GM18867 (cell line): Measurements from ENCODE around the gene UCKL1.
A peak's percentile ranks its signal among the peaks of the same experiment; 100 is the strongest.
"Not testable (repeated sequence)": the region's sequence is repeated elsewhere in the genome, so short reads cannot be mapped to it uniquely, and the experiment has no call there.

Experiments
- ATAC-seq: cut with Tn5 transposase; IDR thresholded peaks from one replicate; pipeline ENCODE4 v1.9.1; 2021; ENCODE audit warnings: mild to moderate bottlenecking, moderate library complexity; ENCODE audit not compliant: unreplicated experiment

The UCKL1 gene

DNA sequence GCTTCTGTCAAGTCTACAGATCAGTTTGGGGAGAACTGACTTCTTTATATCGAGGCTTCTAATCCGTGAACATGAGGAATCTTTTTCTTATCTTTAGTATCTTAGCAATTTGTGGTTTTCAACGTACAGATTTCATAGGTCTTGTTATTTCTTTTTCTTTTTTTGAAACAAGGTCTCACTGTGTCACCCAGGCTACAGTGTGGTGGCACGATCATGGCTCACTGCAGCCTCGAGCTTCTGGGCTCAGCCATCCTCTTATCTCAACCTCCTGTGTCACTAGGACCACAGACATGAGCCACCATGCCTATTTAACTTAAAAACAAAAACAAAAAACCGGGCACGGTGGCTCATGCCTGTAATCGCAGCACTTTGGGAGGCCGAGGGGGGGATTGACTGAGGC, 32.0 kb downstream of the UCKL1 start:
- ATAC-seq = no peak

DNA sequence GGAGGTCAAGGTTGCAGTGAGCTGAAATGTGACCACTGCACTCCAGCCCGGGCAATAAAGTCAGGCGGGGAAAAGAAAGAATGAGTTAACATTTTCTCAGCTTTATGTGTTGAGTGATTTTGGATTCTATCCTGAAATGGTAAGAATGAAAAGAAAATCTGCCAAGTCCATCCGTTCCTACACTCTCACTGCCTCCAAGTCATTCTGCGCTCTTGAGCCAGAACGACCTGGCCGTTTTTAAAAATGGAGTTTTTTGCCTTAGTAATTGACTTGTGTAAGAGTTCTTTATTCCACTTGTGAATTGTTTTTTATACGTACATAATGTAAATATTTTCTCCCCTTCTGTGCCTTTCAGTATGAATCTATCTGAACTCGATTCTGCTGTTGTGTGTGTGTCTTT, 32.6 kb downstream of the UCKL1 start:
- ATAC-seq = no peak

DNA sequence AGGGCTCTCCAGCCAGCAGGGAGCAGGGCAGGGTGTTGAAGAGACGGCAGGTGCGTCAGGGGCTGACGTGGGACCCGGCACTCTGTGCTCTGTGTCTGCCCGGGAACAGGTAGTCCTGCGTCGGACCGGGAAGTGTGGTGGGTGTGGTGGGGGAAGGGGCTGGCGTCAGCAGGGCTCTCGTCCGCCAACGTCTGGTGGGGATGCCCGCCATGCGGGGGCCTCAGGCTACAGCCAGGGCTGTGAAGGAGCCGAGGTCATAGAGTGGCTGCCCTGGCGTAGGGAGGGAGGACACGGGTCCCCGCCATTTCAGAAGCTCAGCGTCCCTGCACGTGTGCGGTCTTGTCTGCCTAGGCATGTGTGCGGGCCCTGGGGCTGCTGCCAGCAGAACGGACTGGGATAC, 36.0 kb downstream of the UCKL1 start:
- no peak for ATAC-seq

DNA sequence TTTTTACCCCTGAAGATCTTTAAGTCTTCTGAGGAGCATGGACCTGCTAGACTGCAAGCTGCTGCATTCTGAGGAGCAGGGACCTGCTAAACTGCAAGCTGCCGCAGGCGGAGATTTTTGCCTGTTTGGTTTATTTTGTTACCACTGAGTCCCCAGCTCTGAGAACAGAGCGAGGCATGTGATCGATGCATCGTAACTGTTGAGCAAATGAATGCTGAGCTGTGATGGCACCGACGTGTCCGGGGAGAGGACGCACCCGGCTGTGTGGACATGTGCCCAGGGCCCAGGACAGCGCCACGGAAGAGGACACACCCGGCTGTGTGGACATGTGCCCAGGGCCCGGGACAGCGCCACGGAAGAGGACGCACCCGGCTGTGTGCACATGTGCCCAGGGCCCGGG, 37.1 kb downstream of the UCKL1 start:
- ATAC-seq = no peak

DNA sequence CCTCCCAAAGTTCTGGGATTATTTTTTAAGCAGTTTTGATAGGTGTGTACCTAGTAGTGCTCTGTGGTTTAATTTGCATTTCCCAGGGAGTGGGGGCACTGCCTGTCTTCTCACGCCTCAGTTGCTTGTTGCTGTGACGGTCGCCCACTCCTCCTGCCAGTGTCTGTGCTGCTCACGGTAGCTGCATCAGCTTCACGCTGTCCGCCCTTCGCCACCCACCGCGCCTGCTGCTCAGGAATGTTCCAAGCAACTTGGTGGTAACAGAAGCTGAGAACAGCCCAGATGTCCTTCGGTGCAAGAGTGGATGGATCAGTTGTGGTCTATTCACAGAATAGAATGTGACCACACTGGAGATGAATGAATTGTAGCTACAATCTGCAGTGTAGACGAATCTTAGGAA, 38.4 kb downstream of the UCKL1 start:
- ATAC-seq = no peak

DNA sequence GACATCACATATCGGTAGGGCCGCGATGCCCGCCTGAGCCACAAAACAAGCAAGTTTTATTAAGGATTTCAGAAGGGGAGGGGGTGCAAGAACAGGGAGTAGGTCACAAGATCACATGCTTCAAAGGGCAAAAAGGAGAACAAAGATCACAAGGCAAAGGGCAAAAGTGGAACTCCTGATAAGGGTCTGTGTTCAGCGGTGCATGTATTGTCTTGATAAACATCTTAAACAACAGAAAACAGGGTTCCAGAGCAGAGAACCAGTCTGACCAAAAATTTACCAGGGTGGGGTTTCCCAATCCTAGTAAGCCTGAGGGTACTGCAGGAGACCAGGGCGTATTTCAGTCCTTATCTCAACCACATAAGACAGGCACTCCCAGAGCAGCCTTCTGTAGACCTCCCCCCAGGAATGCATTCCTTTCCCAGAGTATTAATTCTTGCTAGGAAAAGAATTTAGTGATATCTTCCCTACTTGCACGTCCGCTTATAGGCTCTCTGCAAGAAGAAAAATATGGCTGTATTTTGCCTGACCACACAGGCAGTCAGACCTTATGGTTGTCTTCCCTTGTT, 39.8 kb downstream of the UCKL1 start:
- ATAC-seq = not testable (repeated sequence)

DNA sequence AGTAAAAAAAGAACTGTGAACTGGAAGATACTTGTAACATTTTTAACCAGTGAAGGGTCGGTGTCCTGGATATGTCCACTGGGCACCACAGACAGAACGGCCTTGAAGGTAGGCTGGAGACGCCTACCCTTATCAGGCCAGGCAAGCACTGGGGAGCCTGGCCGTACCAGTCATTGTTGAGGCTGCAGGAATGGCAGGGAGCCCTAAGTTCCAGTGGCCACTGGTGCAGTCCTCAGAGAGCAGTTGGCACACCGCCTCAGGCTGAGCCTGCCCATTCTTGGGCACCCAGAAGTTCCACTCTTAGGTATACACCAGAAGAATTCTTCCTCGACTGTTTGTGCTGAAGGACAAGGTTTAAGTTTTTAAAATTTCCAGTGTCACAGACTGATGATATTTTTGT, 40.7 kb downstream of the UCKL1 start:
- ATAC-seq = no peak

DNA sequence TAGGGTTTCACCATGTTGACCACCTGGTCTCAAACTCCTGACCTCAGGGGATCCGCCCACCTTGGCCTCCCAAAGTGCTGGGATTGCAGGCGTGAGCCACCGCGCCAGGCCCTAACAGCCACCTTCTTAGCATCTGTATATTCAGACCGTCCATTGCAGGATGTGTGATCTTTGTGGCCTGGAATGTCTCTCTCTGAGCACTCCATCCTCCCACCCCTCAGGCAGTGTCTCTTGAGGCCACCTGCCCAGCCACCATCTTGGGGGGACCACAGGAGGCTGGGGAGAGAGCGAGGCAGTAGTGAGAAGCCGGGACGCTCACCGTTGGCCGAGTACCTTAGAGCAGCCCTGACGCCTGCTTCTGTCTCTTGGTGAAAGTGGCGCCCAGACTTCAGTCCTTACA, 42.4 kb downstream of the UCKL1 start:
- no peak for ATAC-seq

DNA sequence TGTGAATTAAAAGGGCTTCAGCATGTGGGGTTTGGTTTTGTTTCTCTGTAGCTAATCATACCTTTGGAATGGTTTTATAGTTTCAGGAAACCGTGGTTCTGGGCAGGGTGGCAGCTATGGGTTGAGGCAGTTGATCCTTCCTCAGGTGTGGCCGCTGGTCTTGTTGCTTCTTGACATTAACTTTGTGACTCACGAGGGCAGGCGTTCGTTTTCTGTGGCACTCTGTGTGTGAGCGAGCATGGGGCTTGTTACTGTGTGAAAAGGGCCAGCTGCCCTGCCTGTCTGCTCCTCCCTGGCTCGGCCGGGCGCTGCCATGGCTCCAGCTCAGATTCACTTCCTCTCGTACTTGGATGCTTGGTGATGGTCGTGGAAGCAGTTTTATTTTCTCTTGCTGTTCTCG, 45.0 kb downstream of the UCKL1 start:
- no peak for ATAC-seq

DNA sequence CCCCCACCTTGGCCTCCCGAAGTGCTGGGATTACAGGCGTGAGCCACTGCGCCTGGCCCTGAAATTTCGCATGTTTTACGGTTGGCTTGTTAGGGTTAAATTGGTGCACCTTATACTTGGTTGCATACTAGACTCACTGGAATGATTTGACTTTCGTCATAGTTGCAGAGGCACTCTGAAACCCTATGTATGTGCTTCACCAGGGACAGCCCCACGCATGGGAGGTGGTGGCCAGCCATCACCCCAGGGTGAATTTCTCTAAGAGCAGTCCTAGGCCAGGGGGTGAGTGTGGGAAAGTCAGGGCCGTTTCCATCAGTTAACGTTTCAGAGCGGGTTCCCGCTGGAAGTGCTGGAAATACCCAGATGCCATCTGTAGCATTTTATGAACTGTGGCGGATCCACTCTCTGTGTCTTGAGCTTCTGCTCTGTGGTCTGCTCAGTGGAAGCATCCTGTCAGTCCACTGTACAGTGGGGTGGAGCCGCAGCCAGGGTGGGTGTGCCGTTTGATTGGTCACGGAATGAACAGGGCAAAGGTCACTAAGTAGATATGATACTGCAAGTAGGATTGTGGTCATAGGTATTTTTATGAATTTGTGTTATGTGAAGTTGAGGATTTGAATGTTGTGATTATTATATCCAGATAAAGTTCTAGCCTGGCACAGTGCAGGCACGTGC, 48.1 kb downstream of the UCKL1 start:
- no peak for ATAC-seq

DNA sequence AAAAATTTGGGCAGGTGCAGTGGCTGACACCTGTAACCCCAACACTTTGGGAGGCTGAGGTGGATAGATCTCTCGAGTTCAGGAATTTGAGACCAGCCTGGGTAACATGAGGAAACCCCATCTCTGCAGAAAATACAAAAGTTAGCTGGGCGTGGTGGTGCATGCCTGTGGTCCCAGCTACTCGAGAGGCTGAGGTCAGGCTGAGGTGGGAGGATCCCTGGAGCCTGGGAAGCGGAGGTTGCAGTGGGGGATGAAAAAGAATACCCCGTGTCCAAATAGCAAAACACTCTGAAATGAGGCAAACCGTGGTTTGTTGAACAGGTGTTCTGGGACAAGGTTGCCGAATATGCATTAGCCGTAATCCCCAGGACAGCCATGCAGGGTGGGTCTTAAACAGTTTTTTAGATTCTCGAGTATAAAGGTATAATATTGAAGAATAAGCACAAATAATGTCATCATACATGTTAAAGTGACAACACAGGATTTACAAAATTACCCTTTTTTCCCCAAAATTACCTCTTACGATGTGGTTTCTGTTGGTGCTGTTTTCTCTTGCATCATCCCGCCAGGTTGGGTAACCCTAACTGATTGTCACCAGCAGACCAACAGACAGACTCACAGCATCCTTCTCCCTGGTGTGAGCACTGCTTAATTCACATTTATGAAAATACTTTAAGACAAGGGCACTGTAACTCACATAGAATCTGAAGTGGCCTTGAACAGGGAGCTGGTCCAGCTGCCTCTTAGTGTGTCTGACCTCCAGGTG, 52.2 kb downstream of the UCKL1 start:
- ATAC-seq = no peak

DNA sequence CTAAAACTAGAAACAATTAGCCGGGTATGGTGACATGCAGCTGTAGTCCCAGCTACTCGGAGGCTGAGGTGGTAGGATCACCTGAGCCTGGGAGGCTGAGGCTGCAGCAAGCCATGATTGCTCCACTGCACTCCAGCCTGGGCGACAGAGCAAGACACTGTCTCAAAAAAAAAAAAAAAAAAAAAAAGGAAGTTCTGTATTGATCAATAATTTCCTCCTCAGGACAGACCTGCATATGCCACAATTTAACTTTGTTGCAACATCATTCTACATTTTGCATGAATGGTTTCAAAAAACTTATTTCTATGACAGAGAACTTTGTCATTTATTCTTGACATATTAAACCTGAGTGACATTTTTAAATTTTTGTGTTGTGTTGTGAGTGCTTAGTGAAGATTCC, 55.8 kb downstream of the UCKL1 start:
- no peak for ATAC-seq

DNA sequence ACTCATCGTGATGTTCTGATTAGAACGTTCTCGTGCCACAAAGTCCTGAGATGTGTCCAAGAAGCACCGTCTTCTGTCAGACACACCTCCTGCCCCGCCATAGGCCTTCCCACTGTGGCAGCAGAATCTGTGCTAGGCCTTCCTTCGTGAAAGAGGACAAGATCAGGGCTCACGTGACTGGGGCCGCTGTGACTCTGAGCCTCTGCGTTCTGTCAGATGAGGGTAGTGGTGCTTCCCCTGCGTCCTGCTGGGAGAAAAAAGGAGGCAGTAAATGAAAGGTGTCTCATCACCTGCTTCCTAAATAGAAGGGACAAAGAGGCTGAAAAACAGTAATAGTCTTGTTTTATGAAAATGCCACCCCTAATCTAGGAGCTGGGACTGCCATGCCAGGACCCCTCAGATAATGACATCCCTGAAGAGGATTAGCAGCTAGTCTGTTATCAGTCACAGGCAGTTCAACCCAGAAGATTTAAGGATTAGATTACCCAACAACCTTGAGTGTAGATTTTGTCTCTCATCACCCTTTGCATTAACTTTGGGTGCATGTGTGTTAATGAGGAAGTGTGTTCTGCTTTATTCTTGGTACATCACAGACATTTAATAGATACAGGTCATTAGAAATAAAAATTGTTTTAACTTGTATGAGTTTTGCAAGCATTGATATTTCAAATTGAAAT, 57.2 kb downstream of the UCKL1 start:
- no peak for ATAC-seq

DNA sequence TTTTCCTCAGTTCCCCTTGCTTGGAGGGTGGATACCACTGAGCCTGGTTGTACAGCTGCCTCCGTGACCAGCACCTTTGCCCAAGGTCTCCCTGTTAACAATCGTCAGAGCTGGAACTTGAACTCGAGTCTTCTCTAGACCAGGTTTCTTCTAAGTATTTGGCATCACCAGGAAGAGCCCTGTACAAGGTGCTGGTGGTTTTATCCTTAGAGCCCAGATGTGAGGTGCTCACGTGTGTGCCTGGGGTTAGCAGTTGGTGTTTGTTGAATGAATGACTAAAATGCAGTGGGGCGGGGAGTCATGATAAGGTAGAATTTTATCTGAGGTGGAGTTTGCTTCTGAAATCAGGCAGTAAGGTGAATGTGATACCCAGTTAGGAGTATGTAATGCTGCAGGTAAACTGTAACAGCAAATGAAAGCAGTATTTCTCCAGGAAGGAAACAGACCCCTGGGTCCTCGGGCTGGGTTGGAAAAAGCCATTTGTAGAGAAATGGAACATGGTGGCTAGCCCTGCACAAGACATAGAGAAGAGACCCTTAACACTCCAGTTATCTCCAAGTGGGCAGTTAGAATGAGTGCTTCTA, 58.1 kb downstream of the UCKL1 start:
- ATAC-seq = no peak

DNA sequence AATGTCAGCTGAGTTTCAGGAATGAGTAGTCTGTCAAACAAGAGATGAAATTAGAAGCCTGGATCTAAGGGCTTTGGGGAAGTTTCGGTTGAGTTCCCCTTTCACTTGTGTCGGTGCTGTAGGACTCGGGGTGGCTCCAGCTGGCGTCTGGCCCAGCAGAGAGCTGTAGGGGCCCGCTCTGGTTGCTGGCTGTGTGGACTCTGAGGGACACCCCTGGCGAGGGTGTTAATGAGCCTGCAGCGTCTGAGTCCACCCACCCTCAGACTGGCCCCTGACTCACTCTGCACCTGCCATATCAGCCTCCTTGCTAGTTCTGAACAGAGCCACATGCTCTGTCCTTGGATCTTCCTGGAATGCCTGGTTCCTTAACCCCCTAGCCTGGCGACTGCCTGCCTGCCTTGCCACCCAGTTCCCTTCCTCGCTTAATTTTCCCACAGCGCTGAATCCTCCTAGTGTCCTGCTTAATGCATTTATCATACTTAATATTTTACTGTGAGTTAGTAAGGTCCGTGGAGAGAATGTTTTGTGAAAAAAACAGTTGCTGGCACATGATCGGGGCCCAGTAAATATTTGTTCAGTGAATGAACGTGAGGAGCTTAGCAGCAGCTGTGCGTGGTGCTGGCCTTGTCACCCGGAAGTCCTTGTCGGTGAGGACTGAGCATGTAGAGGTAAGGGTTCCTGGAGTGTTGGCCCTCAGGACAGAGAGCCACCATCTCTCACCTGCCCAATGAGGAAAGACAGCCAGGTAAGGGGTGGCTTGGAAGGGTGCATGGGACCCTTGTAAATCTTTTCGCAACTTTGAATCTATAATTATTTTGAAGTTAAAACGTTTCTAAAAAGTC, 59.7 kb downstream of the UCKL1 start:
- ATAC-seq = no peak

DNA sequence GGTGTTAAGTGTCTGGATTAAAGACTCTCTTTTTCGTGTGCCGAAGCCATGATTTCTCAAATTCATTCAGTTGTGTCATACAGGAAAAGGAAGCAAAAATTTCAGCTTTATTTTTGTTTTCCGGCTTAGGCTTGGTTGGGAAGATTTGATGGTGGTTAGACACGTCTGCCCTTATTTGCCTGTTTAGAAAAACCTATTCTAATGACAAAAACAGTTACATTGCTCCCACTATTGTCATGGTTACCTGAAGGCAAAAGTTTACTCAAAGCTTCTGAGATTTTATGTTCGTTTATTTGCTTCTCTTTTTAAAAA, 60.3 kb downstream of the UCKL1 start:
- ATAC-seq = no peak

DNA sequence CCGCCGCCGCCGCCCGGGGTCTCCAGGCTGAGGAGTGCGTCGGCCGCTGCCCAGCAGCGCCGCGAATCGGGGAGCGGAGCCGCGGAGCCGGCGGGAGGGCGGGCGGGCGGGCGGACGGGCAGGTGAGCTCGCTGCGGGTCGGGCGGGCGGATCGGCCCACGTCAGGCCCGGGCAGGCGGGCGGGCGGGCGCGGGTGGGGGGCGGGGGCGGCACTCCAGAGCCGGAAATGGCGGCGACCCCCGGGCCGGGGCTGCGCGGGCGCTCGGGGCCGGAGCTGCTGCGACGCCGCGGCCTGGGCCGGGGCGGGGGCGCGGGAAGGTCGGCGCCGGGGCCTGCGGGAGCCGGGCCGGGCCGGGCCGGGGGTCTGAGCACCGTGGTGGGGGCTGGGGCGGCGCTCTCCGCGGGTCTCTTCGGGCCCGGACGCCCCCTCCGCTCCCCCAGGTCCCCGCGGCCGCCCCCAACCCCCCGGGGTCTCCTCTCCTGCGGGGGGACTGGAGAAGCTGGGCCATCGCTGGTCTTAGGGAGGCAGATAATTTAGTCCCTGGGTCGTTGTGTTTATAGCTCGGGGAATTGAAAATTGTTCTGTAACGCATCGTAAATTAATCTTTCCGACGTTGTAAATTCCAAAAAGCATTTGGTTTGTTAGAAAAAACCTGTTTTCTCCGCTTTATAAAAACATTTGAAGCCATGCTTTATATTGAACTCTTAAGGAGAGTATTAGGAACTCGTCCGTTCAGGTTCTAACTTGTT, 60.8 kb downstream of the UCKL1 start:
- peak; percentile 8 for ATAC-seq

DNA sequence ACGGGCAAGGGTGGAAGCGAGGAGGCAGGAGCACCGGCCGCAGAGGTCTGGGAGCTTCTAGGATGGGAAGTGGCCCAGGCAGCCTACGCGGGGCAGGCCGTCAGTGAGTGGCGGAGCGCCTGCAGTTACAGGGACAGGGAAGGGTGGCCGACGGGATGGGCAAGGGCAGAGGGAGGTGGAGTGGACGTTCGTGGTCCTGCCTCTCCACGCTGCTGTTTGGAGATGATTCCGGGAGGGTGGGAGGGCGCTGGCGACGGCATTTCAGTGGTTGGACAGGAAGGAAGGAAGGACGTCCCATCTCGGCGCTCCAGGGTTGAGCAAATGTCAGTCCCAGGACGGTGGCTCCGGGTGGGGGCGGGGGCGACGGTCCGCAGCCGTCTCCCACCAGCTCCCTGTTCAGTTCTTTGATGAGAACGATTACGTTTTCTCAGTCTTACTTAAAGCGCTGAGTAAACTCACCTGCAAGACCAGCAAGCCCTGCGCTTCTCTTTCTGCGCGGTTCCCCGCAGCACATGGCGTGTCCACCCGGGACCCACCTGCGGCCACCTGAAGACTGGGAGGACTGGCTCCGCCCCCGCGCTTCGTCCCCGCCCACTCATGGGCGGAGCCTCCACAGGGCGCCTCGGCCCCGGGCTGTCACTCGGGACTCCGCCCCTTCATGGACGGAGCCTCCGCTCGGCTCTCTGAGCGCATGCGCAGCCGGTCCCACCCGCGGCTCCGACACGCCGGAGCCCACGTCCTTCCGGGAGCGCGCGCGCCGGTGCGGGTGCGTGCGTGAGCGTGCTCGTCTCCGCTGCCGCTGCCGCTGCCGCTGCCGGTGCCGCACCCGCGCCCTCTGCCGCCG, 61.6 kb downstream of the UCKL1 start, which contains the start of gene DNAJC5:
DNAJC5 (plus strand) TSS at position 769 of the 844 bp plus-strand sequence. CDS start 33,220 bp downstream, outside the sequence.
- ATAC-seq = peak; percentile 81

DNA sequence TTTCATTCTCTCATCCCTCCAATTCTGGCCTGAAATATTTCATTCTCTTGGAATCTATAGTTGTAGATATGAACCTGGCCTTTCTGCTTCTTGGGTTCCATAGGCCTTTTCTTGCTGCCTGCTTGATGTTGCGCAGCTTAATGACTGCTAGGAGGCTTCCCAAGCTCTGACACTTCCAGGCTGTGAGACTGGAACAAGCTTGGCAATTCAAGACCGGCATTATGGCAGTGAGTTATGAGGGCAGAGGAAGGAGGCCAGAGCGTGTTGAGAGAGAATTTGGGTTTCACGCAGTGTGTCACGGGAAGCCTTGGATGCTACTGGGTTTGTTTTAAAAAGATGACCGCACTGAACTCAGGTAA, 62.2 kb downstream of the UCKL1 start:
- no peak for ATAC-seq
